GM12872 (cell line): ENCODE measurements around the gene MEPCE.

ENCODE experiments used
- CTCF ChIP-seq: IDR thresholded peaks from 3 replicates; pipeline ENCODE4 v1.5.1; 2011; ENCODE audit warnings: low read depth, mild to moderate bottlenecking, low read length, moderate library complexity; ENCODE audit not compliant: insufficient read depth

Gene MEPCE, protein sequence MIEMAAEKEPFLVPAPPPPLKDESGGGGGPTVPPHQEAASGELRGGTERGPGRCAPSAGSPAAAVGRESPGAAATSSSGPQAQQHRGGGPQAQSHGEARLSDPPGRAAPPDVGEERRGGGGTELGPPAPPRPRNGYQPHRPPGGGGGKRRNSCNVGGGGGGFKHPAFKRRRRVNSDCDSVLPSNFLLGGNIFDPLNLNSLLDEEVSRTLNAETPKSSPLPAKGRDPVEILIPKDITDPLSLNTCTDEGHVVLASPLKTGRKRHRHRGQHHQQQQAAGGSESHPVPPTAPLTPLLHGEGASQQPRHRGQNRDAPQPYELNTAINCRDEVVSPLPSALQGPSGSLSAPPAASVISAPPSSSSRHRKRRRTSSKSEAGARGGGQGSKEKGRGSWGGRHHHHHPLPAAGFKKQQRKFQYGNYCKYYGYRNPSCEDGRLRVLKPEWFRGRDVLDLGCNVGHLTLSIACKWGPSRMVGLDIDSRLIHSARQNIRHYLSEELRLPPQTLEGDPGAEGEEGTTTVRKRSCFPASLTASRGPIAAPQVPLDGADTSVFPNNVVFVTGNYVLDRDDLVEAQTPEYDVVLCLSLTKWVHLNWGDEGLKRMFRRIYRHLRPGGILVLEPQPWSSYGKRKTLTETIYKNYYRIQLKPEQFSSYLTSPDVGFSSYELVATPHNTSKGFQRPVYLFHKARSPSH

GRCh38 chr7:100429637-100430492, at the start of gene MEPCE:
TSS of gene MEPCE (plus strand) at chr7:100429831. CDS start at chr7:100430019, 188 bp downstream.
- no peak for TF ChIP-seq CTCF

DNA sequence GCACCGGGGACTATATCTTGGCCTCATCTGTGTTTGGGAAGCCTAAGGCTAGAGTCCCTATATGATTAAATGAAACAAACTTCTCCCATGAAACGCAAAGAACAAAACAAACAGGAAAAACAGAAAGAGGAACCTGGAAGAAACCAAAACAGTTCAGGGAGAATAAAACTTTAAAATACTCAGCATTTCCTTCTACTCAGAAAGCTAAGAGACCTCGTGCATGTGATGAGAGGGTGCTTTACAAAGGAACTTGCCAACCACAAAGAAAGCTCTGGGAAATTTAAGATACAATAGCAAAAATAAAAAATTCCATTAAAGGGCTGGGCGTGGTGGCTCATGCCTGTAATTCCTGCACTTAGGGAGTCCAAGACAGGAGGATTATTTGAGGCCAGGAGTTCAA, 49.4 kb upstream of the MEPCE start:
- no peak for TF ChIP-seq CTCF

- no peak for TF ChIP-seq CTCF
Measured at GRCh38 chr7:100384628-100385294, 44.9 kb upstream of the MEPCE start.

- no peak for TF ChIP-seq CTCF
Measured at GRCh38 chr7:100386940-100387339, 42.7 kb upstream of the MEPCE start.

GRCh38 chr7:100387695-100388094, 41.9 kb upstream of the MEPCE start:
- no peak for TF ChIP-seq CTCF

- no peak for TF ChIP-seq CTCF
Measured at GRCh38 chr7:100389437-100390088, 40.1 kb upstream of the MEPCE start.
